Endothelial cell of hepatic sinusoid (primary cell): Measurements from ENCODE around the gene VPS54.

ENCODE experiments used
- in situ Hi-C: cut with HindIII; loops from 2 replicates; pipeline ENCODE4 v1.10.0; 2017; ENCODE audit warnings: low sequenced_read_pairs

VPS54 gene

GRCh38 chr2:64025741-64026140 is 6.5 kb upstream of the VPS54 start:
- in situ Hi-C loops: no loop called here

- in situ Hi-C loops: no loop called here
These were observed 5.2 kb upstream of the VPS54 start for GRCh38 chr2:64024259-64024949.

GRCh38 chr2:64023485-64024258 is 4.4 kb upstream of the VPS54 start:
- in situ Hi-C loops: no loop called here

- in situ Hi-C loops: no loop called here
These were observed 2.4 kb upstream of the VPS54 start for GRCh38 chr2:64021578-64021977.

- in situ Hi-C loops: no loop called here
These were observed 824 bp upstream of the VPS54 start for GRCh38 chr2:64019975-64020528.

GRCh38 chr2:64018701-64019082 is 536 bp downstream of the VPS54 start:
- in situ Hi-C loops: no loop called here

GRCh38 chr2:64017811-64018700 is 1.2 kb downstream of the VPS54 start:
- in situ Hi-C loops: no loop called here

GRCh38 chr2:64015898-64016297 is 3.3 kb downstream of the VPS54 start:
- in situ Hi-C loops: no loop called here

- in situ Hi-C loops: no loop called here
These were observed 3.8 kb downstream of the VPS54 start for GRCh38 chr2:64015391-64015790.

GRCh38 chr2:64014628-64015027 is 4.6 kb downstream of the VPS54 start:
- in situ Hi-C loops: no loop called here

GRCh38 chr2:64013053-64013452 is 6.2 kb downstream of the VPS54 start:
- in situ Hi-C loops: no loop called here

GRCh38 chr2:64012115-64012514 is 7.1 kb downstream of the VPS54 start:
- in situ Hi-C loops: no loop called here

- in situ Hi-C loops: no loop called here
These were observed 10.7 kb downstream of the VPS54 start for GRCh38 chr2:64008434-64009009.

GRCh38 chr2:64007924-64008323 is 11.3 kb downstream of the VPS54 start:
- in situ Hi-C loops: no loop called here

GRCh38 chr2:64005707-64006356 is 13.4 kb downstream of the VPS54 start:
- in situ Hi-C loops: no loop called here

GRCh38 chr2:64003239-64003638 is 16.0 kb downstream of the VPS54 start:
- in situ Hi-C loops: no loop called here

GRCh38 chr2:64001382-64002101 is 17.7 kb downstream of the VPS54 start:
- in situ Hi-C loops: no loop called here

GRCh38 chr2:64000630-64001381 is 18.4 kb downstream of the VPS54 start:
- in situ Hi-C loops: no loop called here

GRCh38 chr2:63999049-63999448 is 20.2 kb downstream of the VPS54 start:
- in situ Hi-C loops: no loop called here
